Epithelial cell of esophagus (primary cell): Measurements from ENCODE around the gene CLSTN2.

Experiments used
- DNase-seq: peaks from one replicate; pipeline ENCODE4 v3.0.0; 2010; ENCODE audit warnings: low read depth
- H3K4me3 ChIP-seq: 2 replicates; pipeline ENCODE4 v1.5.1; 2011; ENCODE audit warnings: mild to moderate bottlenecking, low read length, control low read depth
- CTCF ChIP-seq: IDR thresholded peaks from 2 replicates; pipeline ENCODE4 v1.5.1; 2011; ENCODE audit warnings: low read depth, mild to moderate bottlenecking, low read length, control low read depth, inconsistent platforms; ENCODE audit not compliant: insufficient read depth; ENCODE audit errors: missing control alignments

The CLSTN2 gene

GRCh38 chr3:140097874-140098635 lies 163.1 kb downstream of the CLSTN2 start:
- no peak overlapping the region for H3K4me3 ChIP-seq
- DNase-seq, result no peak
- TF ChIP-seq CTCF, result no peak

- TF ChIP-seq CTCF, result no peak
- no peak overlapping the region for H3K4me3 ChIP-seq
Observed at GRCh38 chr3:140100479-140100878, 165.5 kb downstream of the CLSTN2 start.

GRCh38 chr3:140103166-140103565 lies 168.2 kb downstream of the CLSTN2 start:
- TF ChIP-seq CTCF, result no peak
- no peak overlapping the region for H3K4me3 ChIP-seq
- no peak for DNase-seq

More at GRCh38 chr3:140100479-140100878, 165.5 kb downstream of the CLSTN2 start:
- DNase-seq, result no peak

GRCh38 chr3:140103986-140104645 lies 169.1 kb downstream of the CLSTN2 start:
- TF ChIP-seq CTCF, result no peak
- no peak for DNase-seq
- H3K4me3 ChIP-seq, result no peak overlapping the region

- no peak overlapping the region for H3K4me3 ChIP-seq
- no peak for TF ChIP-seq CTCF
- DNase-seq, result no peak
Observed at GRCh38 chr3:140113996-140114788, 179.2 kb downstream of the CLSTN2 start.

GRCh38 chr3:140114789-140115080 lies 179.8 kb downstream of the CLSTN2 start:
- H3K4me3 ChIP-seq, result no peak overlapping the region
- TF ChIP-seq CTCF, result no peak

GRCh38 chr3:140117096-140117526 lies 182.1 kb downstream of the CLSTN2 start:
- no peak for DNase-seq
- no peak overlapping the region for H3K4me3 ChIP-seq
- TF ChIP-seq CTCF, result no peak

More at GRCh38 chr3:140114789-140115080, 179.8 kb downstream of the CLSTN2 start:
- no peak for DNase-seq
